Sigmoid colon (tissue), 7 donors: Measurements from ENCODE around the gene SPTBN1. TPM values are rescaled to one million over a fixed set of nuclear protein-coding genes. Genes with fewer than 3 reads are reported as not detected.

ENCODE experiments used
- DNase-seq: peaks from one replicate; pipeline ENCODE4 v3.0.0-alpha.2; 2019
- H3K27ac ChIP-seq, 4 donors: fragments of 200-600 bp; sonication (generic); one replicate each; pipeline ENCODE4 v1.5.1; 2016 to 2019; ENCODE audit warnings: mild to moderate bottlenecking in 1 of 4
- H3K27me3 ChIP-seq, 3 donors: fragments of 200-600 bp; sonication (generic); one replicate each; pipeline ENCODE4 v1.5.1; 2019; ENCODE audit warnings: mild to moderate bottlenecking in 1 of 3
- H3K36me3 ChIP-seq, 4 donors: fragments of 200-600 bp; sonication (generic); one replicate each; pipeline ENCODE4 v1.5.1; 2016 to 2019
- H3K4me1 ChIP-seq, 4 donors: fragments of 200-600 bp; sonication (generic); one replicate each; pipeline ENCODE4 v1.5.1; 2017 to 2019
- H3K4me3 ChIP-seq, 4 donors: fragments of 200-600 bp; sonication (generic); one replicate each; pipeline ENCODE4 v1.5.1; 2017 to 2019; ENCODE audit warnings: mild to moderate bottlenecking in 2 of 4, moderate library complexity in 1 of 4
- H3K9me3 ChIP-seq, 4 donors: fragments of 200-600 bp in 3 of 4; sonication (generic) in 3 of 4; one replicate each; pipeline versions ENCODE4 v1.5.1 to v1.6.1; 2013 to 2019
- EP300 ChIP-seq, 4 donors: sonication (generic); formaldehyde crosslinking; IDR thresholded peaks; one replicate each; pipeline ENCODE4 v1.6.1; 2017; ENCODE audit warnings: antibody characterized with exemption in 4 of 4
- POLR2A ChIP-seq, 2 donors: fragments of 450-650 bp; IDR thresholded peaks; one replicate each; pipeline ENCODE4 v1.6.1; 2016; ENCODE audit warnings: antibody characterized with exemption in 2 of 2, mild to moderate bottlenecking in 2 of 2, moderate library complexity in 2 of 2
- POLR2AphosphoS5 ChIP-seq, 4 donors: sonication (generic); formaldehyde crosslinking; IDR thresholded peaks; one replicate each; pipeline ENCODE4 v1.6.1; 2017; ENCODE audit warnings: antibody characterized with exemption in 4 of 4
- WGBS, 2 donors: extraction: QIAGEN DNeasy Blood & Tissue Kit; methylation state at CpG; one replicate each; pipeline ENCODE4 v1.1.7; 2013; 5-methylcytosine and 5-hydroxymethylcytosine counted together
- intact Hi-C: fragments of 100-400 bp; cut with DNase I; formaldehyde crosslinking; loops from one replicate; pipeline ENCODE4 v1.15.1; 2023
- polyA plus RNA-seq, 3 donors: library from polyadenylated mRNA; stranded (reverse); fragments of 200-250 nt; gene quantifications; one replicate each; pipeline ENCODE4 v1.2.3, GENCODE V29; 2013
- total RNA-seq, 4 donors: library from RNA; depleted of rRNA; stranded (reverse); fragments of >200 nt; gene quantifications; one replicate each; pipeline ENCODE4 v1.1.0, GENCODE V29; 2016
- TF ChIP-seq, protein P1 (sequence below), 4 experiments: fragments of 450-650 bp in 3 of 4; fragments of 200-600 bp in 1 of 4; IDR thresholded peaks; one replicate each; pipeline ENCODE4 v1.5.1; 2016 to 2019; ENCODE audit warnings: antibody characterized with exemption in 4 of 4, mild to moderate bottlenecking in 3 of 4, moderate library complexity in 2 of 4
- donor health status: healthy with polysubstance abuse.
- donor health status: Bipolar disorder and iron deficiency.
- donor health status: healthy.

The SPTBN1 gene
- total and polyA plus RNA-seq, 7 donors = 23.1 to 273 (median 169) TPM

DNA sequence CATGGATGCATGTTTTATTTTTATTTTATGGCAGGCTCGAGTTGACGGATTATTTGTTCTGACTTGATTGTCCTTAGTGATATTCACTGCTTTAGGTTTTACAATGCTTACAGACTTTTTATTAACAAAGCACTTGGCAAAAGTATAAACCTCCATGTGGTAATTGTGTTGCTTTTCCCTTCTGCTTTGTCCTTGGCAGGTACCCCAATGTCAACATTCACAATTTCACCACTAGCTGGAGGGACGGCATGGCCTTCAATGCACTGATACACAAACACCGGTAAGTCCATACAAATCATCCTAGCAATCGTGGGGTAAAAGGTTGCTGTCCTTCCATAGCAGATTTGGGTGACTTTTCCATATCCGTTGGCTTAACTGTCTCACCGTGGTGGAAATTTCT is 161.3 kb downstream of the SPTBN1 start:
- Histone ChIP-seq H3K36me3 (peaks cover 4 to 35% (median 11%) of the 10 kb centered on the region in 4 donors), H3K27ac (peak overlapping the region in 3 of 4 donors; percentile 46 to 64 (median 61)), H3K4me1 (peaks cover 3 to 39% (median 32%) of the 10 kb centered on the region in 4 donors), H3K27me3 (no peaks in the 10 kb centered on the region), H3K4me3 (no peak overlapping the region), H3K9me3 (no peaks in the 10 kb centered on the region)
- TF ChIP-seq POLR2A (IDR thresholded peaks at IDR 0.05) = no peak
- peak in 1 of 4 donors; percentile 5 for TF ChIP-seq EP300 (IDR thresholded peaks at IDR 0.05)
- peak; percentile 26 to 64 (median 50) for TF ChIP-seq POLR2AphosphoS5 (IDR thresholded peaks at IDR 0.05)
- WGBS, 2 donors = 64 to 81% methylated on average over 7 of the region's 7 CpGs
- intact Hi-C loops = loop anchor here (5.0 kb wide), 2 partner anchors 50 to 160 kb away; partner anchors contain the start of gene SPTBN1
- DNase-seq = no peak

DNA sequence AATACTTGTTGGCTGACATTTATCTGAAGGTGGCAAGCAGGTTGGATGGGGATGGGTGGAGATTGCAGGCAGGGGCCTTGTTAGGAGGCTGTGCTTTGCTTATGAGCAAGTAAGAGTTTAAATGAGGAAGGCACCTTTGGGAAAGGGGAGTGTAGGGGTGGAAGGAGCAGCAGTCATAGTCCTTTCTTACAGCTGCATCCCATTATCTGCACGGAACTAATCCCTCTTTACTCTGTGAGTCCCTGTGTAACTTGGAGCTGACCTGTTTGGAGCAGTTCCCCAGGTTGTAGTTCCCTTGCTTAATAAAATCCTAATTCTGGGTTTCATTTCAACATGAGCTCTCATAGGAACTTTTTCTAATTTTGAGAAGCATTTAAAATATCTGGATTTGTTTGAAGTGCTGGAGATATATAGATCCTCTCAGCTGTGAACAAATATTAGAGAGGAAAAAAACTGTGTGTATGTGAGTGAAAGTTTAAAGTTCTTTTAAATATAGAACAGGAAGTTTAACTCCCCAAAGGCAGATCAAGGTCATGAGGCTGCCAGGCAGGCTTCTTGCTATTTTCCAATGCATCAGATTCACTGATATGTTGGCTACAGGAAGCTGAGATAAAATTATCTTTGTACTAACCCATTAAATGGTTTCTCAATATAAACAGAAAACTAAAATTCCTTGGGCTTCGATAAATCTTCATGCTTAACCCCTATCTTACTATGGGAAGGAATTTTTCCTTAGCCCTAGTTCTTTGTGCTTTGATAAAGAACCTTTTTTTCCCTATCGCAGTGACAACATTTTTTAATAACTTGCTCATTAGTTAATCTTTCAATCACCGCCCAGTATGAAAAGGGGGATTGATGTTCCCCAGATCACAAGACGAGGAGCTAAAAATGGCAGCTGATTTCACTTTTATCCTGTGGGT is 162.8 kb downstream of the SPTBN1 start:
- TF ChIP-seq POLR2AphosphoS5 (IDR thresholded peaks at IDR 0.05) = peak in 1 of 4 donors; percentile 13
- no peak for TF ChIP-seq POLR2A (IDR thresholded peaks at IDR 0.05)
- intact Hi-C loops = loop anchor here (5.0 kb wide), 2 partner anchors 48 to 162 kb away; partner anchors contain the start of gene SPTBN1
- H3K36me3 ChIP-seq = peaks cover 4 to 50% (median 24%) of the 10 kb centered on the region in 4 donors
- H3K4me1 ChIP-seq = peaks cover 3 to 45% (median 30%) of the 10 kb centered on the region in 4 donors
- H3K9me3 ChIP-seq = no peaks in the 10 kb centered on the region
- H3K4me3 ChIP-seq = no peak overlapping the region
- no peaks in the 10 kb centered on the region for H3K27me3 ChIP-seq
- no peak for DNase-seq
- peak overlapping the region; percentile 27 to 64 (median 54) for H3K27ac ChIP-seq
- WGBS, 2 donors = 62 to 87% methylated on average over 5 of the region's 5 CpGs

DNA sequence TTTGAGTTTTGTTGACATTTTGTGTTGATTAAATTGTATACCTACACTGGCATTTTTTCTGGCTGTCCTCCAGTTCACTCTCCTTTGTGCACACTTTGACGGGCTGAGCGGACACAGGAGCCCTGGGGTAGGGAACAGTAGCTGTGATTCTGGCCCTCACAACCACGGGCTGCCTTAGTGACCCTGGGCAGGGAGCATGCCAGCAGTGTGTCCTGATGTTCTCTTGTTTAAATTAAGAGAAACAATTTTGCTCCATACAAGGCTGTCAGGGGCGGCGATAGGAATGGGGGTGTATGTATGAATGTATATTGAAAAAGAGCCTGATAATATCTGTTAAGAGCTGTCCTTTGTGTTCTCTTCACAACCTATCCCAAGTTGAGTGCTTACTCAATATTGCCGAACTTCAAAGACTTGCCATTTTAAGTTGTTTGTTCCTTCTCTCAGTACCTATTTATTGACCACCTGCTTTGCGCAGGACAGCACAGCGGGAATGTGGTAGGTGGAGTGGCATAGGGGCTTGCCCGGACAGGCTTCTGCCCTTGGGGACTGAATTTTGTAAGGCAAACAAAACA is 163.6 kb downstream of the SPTBN1 start:
- Histone ChIP-seq H3K9me3 (no peaks in the 10 kb centered on the region), H3K4me3 (no peak overlapping the region), H3K27ac (peak overlapping the region in 3 of 4 donors; percentile 33 to 61 (median 46)), H3K4me1 (peaks cover 3 to 49% (median 30%) of the 10 kb centered on the region in 4 donors), H3K27me3 (no peaks in the 10 kb centered on the region), H3K36me3 (peaks cover 8 to 58% (median 26%) of the 10 kb centered on the region in 4 donors)
- TF ChIP-seq POLR2AphosphoS5 (IDR thresholded peaks at IDR 0.05) = no peak
- TF ChIP-seq POLR2A (IDR thresholded peaks at IDR 0.05) = no peak
- no peak for TF ChIP-seq EP300 (IDR thresholded peaks at IDR 0.05)
- TF ChIP-seq, protein P1, sequence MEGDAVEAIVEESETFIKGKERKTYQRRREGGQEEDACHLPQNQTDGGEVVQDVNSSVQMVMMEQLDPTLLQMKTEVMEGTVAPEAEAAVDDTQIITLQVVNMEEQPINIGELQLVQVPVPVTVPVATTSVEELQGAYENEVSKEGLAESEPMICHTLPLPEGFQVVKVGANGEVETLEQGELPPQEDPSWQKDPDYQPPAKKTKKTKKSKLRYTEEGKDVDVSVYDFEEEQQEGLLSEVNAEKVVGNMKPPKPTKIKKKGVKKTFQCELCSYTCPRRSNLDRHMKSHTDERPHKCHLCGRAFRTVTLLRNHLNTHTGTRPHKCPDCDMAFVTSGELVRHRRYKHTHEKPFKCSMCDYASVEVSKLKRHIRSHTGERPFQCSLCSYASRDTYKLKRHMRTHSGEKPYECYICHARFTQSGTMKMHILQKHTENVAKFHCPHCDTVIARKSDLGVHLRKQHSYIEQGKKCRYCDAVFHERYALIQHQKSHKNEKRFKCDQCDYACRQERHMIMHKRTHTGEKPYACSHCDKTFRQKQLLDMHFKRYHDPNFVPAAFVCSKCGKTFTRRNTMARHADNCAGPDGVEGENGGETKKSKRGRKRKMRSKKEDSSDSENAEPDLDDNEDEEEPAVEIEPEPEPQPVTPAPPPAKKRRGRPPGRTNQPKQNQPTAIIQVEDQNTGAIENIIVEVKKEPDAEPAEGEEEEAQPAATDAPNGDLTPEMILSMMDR (IDR thresholded peaks at IDR 0.05) = no peak
- DNase-seq = no peak
- intact Hi-C loops = loop anchor here (5.0 kb wide), 2 partner anchors 48 to 162 kb away; partner anchors contain the start of gene SPTBN1
- WGBS, 2 donors = 89 to 91% methylated on average over 9 of the region's 9 CpGs

DNA sequence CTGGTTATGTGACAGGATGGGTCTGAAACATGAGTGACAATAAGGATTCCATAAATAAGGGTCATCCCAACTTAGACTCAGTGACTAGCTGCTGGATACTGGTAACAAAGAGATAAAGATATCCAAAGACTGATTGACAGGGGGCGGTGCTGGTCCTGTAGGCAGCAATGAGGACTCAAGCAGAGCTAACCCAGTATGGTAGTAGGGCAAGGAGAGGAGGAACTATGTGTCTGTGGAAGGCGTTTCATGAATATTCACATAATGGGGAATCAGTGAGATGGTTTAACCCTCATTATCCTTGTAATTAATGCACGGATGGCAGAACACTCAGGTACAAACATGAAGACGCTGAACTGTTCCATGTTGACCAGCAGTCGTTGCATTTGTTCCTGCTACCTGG is 164.8 kb downstream of the SPTBN1 start:
- peaks cover 3 to 55% (median 30%) of the 10 kb centered on the region in 4 donors for H3K4me1 ChIP-seq
- peaks cover 8 to 63% (median 34%) of the 10 kb centered on the region in 4 donors for H3K36me3 ChIP-seq
- no peak overlapping the region for H3K4me3 ChIP-seq
- TF ChIP-seq, protein P1 (IDR thresholded peaks at IDR 0.05) = no peak
- TF ChIP-seq POLR2A (IDR thresholded peaks at IDR 0.05) (no peak), POLR2AphosphoS5 (IDR thresholded peaks at IDR 0.05) (no peak), EP300 (IDR thresholded peaks at IDR 0.05) (no peak)
- DNase-seq = no peak
- no peak overlapping the region for H3K27ac ChIP-seq
- no peaks in the 10 kb centered on the region for H3K27me3 ChIP-seq
- WGBS, 2 donors = 94 to 96% methylated on average over 5 of the region's 5 CpGs
- intact Hi-C loops = no loop called here
- H3K9me3 ChIP-seq = no peaks in the 10 kb centered on the region

DNA sequence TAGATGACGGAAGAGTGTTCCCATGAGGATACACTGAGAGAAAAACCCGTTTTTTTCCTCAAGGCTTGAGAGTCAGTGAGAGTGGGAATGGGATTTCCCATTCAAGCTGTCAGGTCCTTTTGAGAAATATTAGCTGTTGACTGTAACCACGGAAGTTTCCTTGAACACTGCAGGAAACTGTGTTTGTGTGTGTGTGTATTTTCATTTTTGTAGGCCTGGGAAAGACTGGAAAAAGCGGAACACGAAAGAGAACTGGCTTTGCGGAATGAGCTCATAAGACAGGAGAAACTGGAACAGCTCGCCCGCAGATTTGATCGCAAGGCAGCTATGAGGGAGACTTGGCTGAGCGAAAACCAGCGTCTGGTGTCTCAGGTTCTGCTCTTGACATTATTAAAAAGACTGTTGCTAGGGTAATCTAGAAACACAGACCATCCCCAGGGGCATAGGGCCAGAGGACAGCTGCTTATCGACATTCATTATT is 168.5 kb downstream of the SPTBN1 start:
- 78 to 86% methylated on average over 12 of the region's 12 CpGs for WGBS, 2 donors
- Histone ChIP-seq H3K27me3 (no peaks in the 10 kb centered on the region), H3K4me3 (no peak overlapping the region), H3K4me1 (peaks cover 0 to 22% (median under 1%) of the 10 kb centered on the region in 4 donors), H3K9me3 (no peaks in the 10 kb centered on the region), H3K27ac (peak overlapping the region in 3 of 4 donors; percentile 52 to 58 (median 53)), H3K36me3 (peaks cover 19 to 87% (median 63%) of the 10 kb centered on the region in 4 donors)
- TF ChIP-seq, protein P1 (IDR thresholded peaks at IDR 0.05) = no peak
- no peak for TF ChIP-seq EP300 (IDR thresholded peaks at IDR 0.05)
- peak in 1 of 4 donors; percentile 24 for TF ChIP-seq POLR2AphosphoS5 (IDR thresholded peaks at IDR 0.05)
- TF ChIP-seq POLR2A (IDR thresholded peaks at IDR 0.05) = no peak
- intact Hi-C loops = no loop called here
- DNase-seq = no peak
